Endodermal cell (in vitro differentiated cells): ENCODE results near the gene SBNO1. TPM values are rescaled to one million over a fixed set of nuclear protein-coding genes. Genes with fewer than 3 reads are reported as not detected.

Experiments used
- DNase-seq: peaks from one replicate; pipeline ENCODE4 v3.0.0-alpha.2; 2017
- H3K27ac ChIP-seq: 2 replicates; pipeline ENCODE4 v1.5.1; 2013; ENCODE audit warnings: mild to moderate bottlenecking, low read depth, low read length, moderate library complexity
- H3K27me3 ChIP-seq: 2 replicates; pipeline ENCODE4 v1.6.1; 2013; ENCODE audit warnings: mild to moderate bottlenecking, low read length, moderate library complexity; ENCODE audit not compliant: insufficient read depth, control insufficient read depth, poor library complexity, severe bottlenecking
- H3K36me3 ChIP-seq: 2 replicates; pipeline ENCODE4 v1.7.0; 2013; ENCODE audit warnings: mild to moderate bottlenecking, low read length, moderate library complexity; ENCODE audit not compliant: control insufficient read depth, insufficient read depth
- H3K4me1 ChIP-seq: one replicate; pipeline ENCODE4 v1.7.0; 2013; ENCODE audit warnings: low read length; ENCODE audit not compliant: control insufficient read depth, insufficient read depth
- H3K4me3 ChIP-seq: 2 replicates; pipeline ENCODE4 v1.5.1; 2013; ENCODE audit warnings: mild to moderate bottlenecking, low read length, moderate library complexity
- H3K9ac ChIP-seq: 2 replicates; pipeline ENCODE4 v1.6.1; 2013; ENCODE audit warnings: mild to moderate bottlenecking, low read length, moderate library complexity; ENCODE audit not compliant: poor library complexity, severe bottlenecking; ENCODE audit errors: extremely low read depth
- H3K9me3 ChIP-seq: 2 replicates; pipeline ENCODE4 v1.6.1; 2013; ENCODE audit warnings: mild to moderate bottlenecking, low read length, moderate library complexity; ENCODE audit not compliant: control insufficient read depth
- H3K27ac Mint-ChIP-seq: 2 replicates; pipeline ENCODE4 v1.8.0; 2020; ENCODE audit warnings: mixed read lengths
- H3K27me3 Mint-ChIP-seq: 2 replicates; pipeline ENCODE4 v1.8.0; 2021; ENCODE audit warnings: mild to moderate bottlenecking, mixed read lengths; ENCODE audit not compliant: insufficient read depth
- H3K36me3 Mint-ChIP-seq: 2 replicates; pipeline ENCODE4 v1.8.0; 2020; ENCODE audit warnings: low read depth, mixed read lengths
- H3K4me1 Mint-ChIP-seq: 2 replicates; pipeline ENCODE4 v1.8.0; 2020; ENCODE audit warnings: mixed read lengths
- H3K4me3 Mint-ChIP-seq: 2 replicates; pipeline ENCODE4 v1.8.0; 2020; ENCODE audit warnings: mild to moderate bottlenecking, moderate library complexity, mixed read lengths
- H3K9me3 Mint-ChIP-seq: 2 replicates; pipeline ENCODE4 v1.8.0; 2020; ENCODE audit warnings: mild to moderate bottlenecking, mixed read lengths
- CTCF ChIP-seq: fragments of 200-600 bp; sonication (generic); conservative IDR thresholded peaks from 2 replicates; pipeline ENCODE4 v1.5.0; 2021; ENCODE audit warnings: antibody characterized with exemption, mild to moderate bottlenecking
- WGBS, 2 experiments: methylation state at CpG; one replicate each; pipeline versions ENCODE4 v1.1.5 to v1.1.7; 2013; ENCODE audit warnings: missing lambda C conversion rate in 2 of 2, mixed read lengths in 1 of 2; ENCODE audit not compliant: insufficient coverage in 1 of 2, insufficient read length in 1 of 2; 5-methylcytosine and 5-hydroxymethylcytosine counted together
- total RNA-seq, 2 donors: library from RNA; stranded (reverse); fragmentation: NEBNext Ultra II Directional in 1 of 2; extraction: Animal tissue kit (Norgen Biotek cat#: 25700) in 1 of 2; gene quantifications; 2 replicates in 1 of 2; 3 replicates in 1 of 2; pipeline ENCODE4 v1.2.1, GENCODE V29; 2021

Gene SBNO1
- total RNA-seq, 2 donors from 2014 or later, result 44.5 to 44.7 TPM

- Histone ChIP-seq H3K4me3 (no peak overlapping the region), H3K27me3 (no peaks in the 10 kb centered on the region), H3K36me3 (peaks cover 35% of the 10 kb centered on the region), H3K27ac (no peak overlapping the region), H3K9me3 (no peaks in the 10 kb centered on the region), H3K4me1 (no peaks in the 10 kb centered on the region), H3K9ac (no peak overlapping the region)
- Mint-ChIP-seq H3K36me3 (peaks cover 25% of the 10 kb centered on the region), H3K27me3 (no peaks in the 10 kb centered on the region), H3K9me3 (no peaks in the 10 kb centered on the region), H3K4me3 (no peak overlapping the region), H3K27ac (no peak overlapping the region), H3K4me1 (peaks cover 5% of the 10 kb centered on the region)
- WGBS, 2 experiments, result 81 to 100% methylated on average over 2 of the region's 2 CpGs
- DNase-seq, result no peak
- TF ChIP-seq CTCF, result no peak
Observed at GRCh38 chr12:123354600-123354999, 10.0 kb downstream of the SBNO1 start.

GRCh38 chr12:123351349-123351748, 13.3 kb downstream of the SBNO1 start:
- Histone ChIP-seq H3K36me3 (peaks cover 47% of the 10 kb centered on the region), H3K4me3 (no peak overlapping the region), H3K4me1 (no peaks in the 10 kb centered on the region), H3K27me3 (no peaks in the 10 kb centered on the region), H3K27ac (no peak overlapping the region), H3K9ac (no peak overlapping the region), H3K9me3 (no peaks in the 10 kb centered on the region)
- no peak for DNase-seq
- H3K9me3 Mint-ChIP-seq, result no peaks in the 10 kb centered on the region
- no peak for TF ChIP-seq CTCF
- peaks cover 39% of the 10 kb centered on the region for H3K36me3 Mint-ChIP-seq
- no peaks in the 10 kb centered on the region for H3K4me1 Mint-ChIP-seq
- 96 to 100% methylated on average over 2 of the region's 2 CpGs for WGBS, 2 experiments
- no peaks in the 10 kb centered on the region for H3K27me3 Mint-ChIP-seq
- H3K4me3 Mint-ChIP-seq, result no peak overlapping the region
- H3K27ac Mint-ChIP-seq, result peak overlapping the region; percentile 78

- Mint-ChIP-seq H3K4me3 (no peak overlapping the region), H3K4me1 (no peaks in the 10 kb centered on the region), H3K36me3 (peaks cover 60% of the 10 kb centered on the region), H3K9me3 (no peaks in the 10 kb centered on the region), H3K27ac (no peak overlapping the region), H3K27me3 (no peaks in the 10 kb centered on the region)
- Histone ChIP-seq H3K4me1 (no peaks in the 10 kb centered on the region), H3K9ac (no peak overlapping the region), H3K4me3 (no peak overlapping the region), H3K27ac (no peak overlapping the region), H3K27me3 (no peaks in the 10 kb centered on the region), H3K9me3 (no peaks in the 10 kb centered on the region), H3K36me3 (peaks cover 67% of the 10 kb centered on the region)
- TF ChIP-seq CTCF, result no peak
- DNase-seq, result no peak
- WGBS, 2 experiments, result 96 to 97% methylated on average over 10 of the region's 12 CpGs
Observed at GRCh38 chr12:123346946-123347345, 17.7 kb downstream of the SBNO1 start.
